Common myeloid progenitor, CD34-positive (primary cell): ENCODE data around the gene PPA1.

Experiments
- CTCF ChIA-PET: fragments of 350-600 bp; sonication (Branson Sonifier 250); formaldehyde crosslinking; loops from one replicate; lab custom pipeline; 2021; ENCODE audit warnings: antibody characterized with exemption; lab: Charles Lee
- POLR2A ChIA-PET: fragments of 350-600 bp; sonication (Branson Sonifier 250); formaldehyde crosslinking; loops from one replicate; lab custom pipeline; 2021; ENCODE audit warnings: antibody characterized with exemption; lab: Charles Lee
- DNase-seq, 3 donors: peaks; one replicate each; pipeline versions ENCODE4 v3.0.0 to v3.0.0-alpha.2; 2013
- H3K27ac ChIP-seq, 2 experiments: 1 replicate in 1 of 2; 2 replicates in 1 of 2; pipeline ENCODE4 v1.7.0; 2013; ENCODE audit warnings: inconsistent platforms in 2 of 2, low read length in 2 of 2, mild to moderate bottlenecking in 2 of 2, low read depth in 1 of 2, moderate library complexity in 1 of 2; ENCODE audit not compliant: severe bottlenecking in 2 of 2, insufficient read depth in 1 of 2, poor library complexity in 1 of 2
- H3K27me3 ChIP-seq, 5 experiments: replicated peaks in 2 of 5; 1 replicate in 3 of 5; 2 replicates in 2 of 5; pipeline versions ENCODE4 v1.6.1 to v1.7.0; 2013; ENCODE audit warnings: low read length in 4 of 5, mild to moderate bottlenecking in 2 of 5, moderate library complexity in 2 of 5, inconsistent platforms in 1 of 5; ENCODE audit not compliant: insufficient read depth in 5 of 5, control insufficient read depth in 4 of 5
- H3K36me3 ChIP-seq, 4 experiments: 1 replicate in 2 of 4; 2 replicates in 2 of 4; pipeline versions ENCODE4 v1.6.1 to v1.7.0; 2013; ENCODE audit warnings: low read length in 3 of 4, control low read depth in 1 of 4, mild to moderate bottlenecking in 1 of 4; ENCODE audit not compliant: control insufficient read depth in 4 of 4, insufficient read depth in 4 of 4
- H3K4me1 ChIP-seq, 4 experiments: 1 replicate in 3 of 4; 2 replicates in 1 of 4; pipeline versions ENCODE4 v1.6.1 to v1.7.1; 2013; ENCODE audit warnings: low read length in 3 of 4, mild to moderate bottlenecking in 3 of 4, control low read depth in 1 of 4, inconsistent platforms in 1 of 4, moderate library complexity in 1 of 4; ENCODE audit not compliant: control insufficient read depth in 4 of 4, insufficient read depth in 4 of 4; ENCODE audit errors: control extremely low read depth in 1 of 4
- H3K4me3 ChIP-seq, 7 experiments: 1 replicate in 4 of 7; 2 replicates in 3 of 7; pipeline versions ENCODE4 v1.5.1 to v1.7.0; 2013; ENCODE audit warnings: mild to moderate bottlenecking in 7 of 7, low read length in 6 of 7, moderate library complexity in 6 of 7, inconsistent platforms in 2 of 7, low read depth in 2 of 7, control low read depth in 1 of 7; ENCODE audit not compliant: insufficient read depth in 4 of 7, control insufficient read depth in 1 of 7; ENCODE audit errors: extremely low read depth in 1 of 7
- H3K9me3 ChIP-seq, 5 experiments: 1 replicate in 4 of 5; 2 replicates in 1 of 5; pipeline versions ENCODE4 v1.6.1 to v1.7.1; 2013; ENCODE audit warnings: low read length in 4 of 5, mild to moderate bottlenecking in 2 of 5, inconsistent platforms in 1 of 5, low read depth in 1 of 5, moderate library complexity in 1 of 5; ENCODE audit not compliant: control insufficient read depth in 4 of 5, insufficient read depth in 2 of 5; ENCODE audit errors: control extremely low read depth in 1 of 5
- WGBS: methylation state at CpG from one replicate; pipeline ENCODE4 v1.1.5; 2013; ENCODE audit not compliant: insufficient coverage; 5-methylcytosine and 5-hydroxymethylcytosine counted together

The PPA1 gene

GRCh38 chr10:70256463-70256862, 23.2 kb upstream of the PPA1 start:
- Histone ChIP-seq H3K9me3 (peaks cover 0 to 7% (median 0%) of the 10 kb centered on the region in 5 experiments), H3K27me3 (peaks cover 3 to 68% (median 40%) of the 10 kb centered on the region in 5 experiments), H3K4me3 (no peak overlapping the region), H3K27ac (no peak overlapping the region), H3K4me1 (peaks cover 0 to 14% (median 11%) of the 10 kb centered on the region in 4 experiments), H3K36me3 (no peaks in the 10 kb centered on the region)
- DNase-seq = no peak
- POLR2A ChIA-PET = no interaction called here
- 88% methylated on average over 1 of the region's 2 CpGs for WGBS
- CTCF ChIA-PET = interaction anchor here (0.9 to 1.7 kb wide), 7 partner anchors 9 to 624 kb away, joined by 3 to 8 read pairs (median 4); no protein-coding TSS in a partner anchor

- POLR2A ChIA-PET = interaction anchor here (0.6 kb wide), 1 partner anchor 10 kb away, joined by 5 read pairs; no protein-coding TSS in a partner anchor
- 5% methylated on average over 69 of the region's 73 CpGs for WGBS
- peaks cover 0 to 14% (median 11%) of the 10 kb centered on the region in 4 experiments for H3K4me1 ChIP-seq
- H3K4me3 ChIP-seq = peak overlapping the region in 3 of 7 experiments; percentile 28 to 51 (median 43)
- peaks cover 3 to 68% (median 40%) of the 10 kb centered on the region in 5 experiments for H3K27me3 ChIP-seq
- CTCF ChIA-PET = interaction anchor here (0.9 to 1.7 kb wide), 9 partner anchors 9 to 112 kb away, joined by 3 to 8 read pairs (median 4); no protein-coding TSS in a partner anchor
- no peak overlapping the region for H3K27ac ChIP-seq
- no peaks in the 10 kb centered on the region for H3K36me3 ChIP-seq
- H3K9me3 ChIP-seq = peaks cover 0 to 3% (median 0%) of the 10 kb centered on the region in 5 experiments
- DNase-seq = peak in 2 of 3 donors; percentile 38 to 47
Measured at GRCh38 chr10:70255329-70256299, 22.4 kb upstream of the PPA1 start.

- ChIA-PET POLR2A (no interaction called here), CTCF (interaction anchor here (1.0 kb wide), 2 partner anchors 12 to 101 kb away, joined by 3 to 6 read pairs; no protein-coding TSS in a partner anchor)
- H3K36me3 ChIP-seq = no peaks in the 10 kb centered on the region
- H3K27me3 ChIP-seq = peaks cover 3 to 61% (median 40%) of the 10 kb centered on the region in 5 experiments
- H3K4me1 ChIP-seq = peaks cover 0 to 14% (median 11%) of the 10 kb centered on the region in 4 experiments
- no peak for DNase-seq
- no peak overlapping the region for H3K27ac ChIP-seq
- peaks cover 0 to 3% (median 0%) of the 10 kb centered on the region in 5 experiments for H3K9me3 ChIP-seq
- peak overlapping the region in 2 of 7 experiments; percentile 43 to 51 for H3K4me3 ChIP-seq
- WGBS = 31% methylated on average over 34 of the region's 40 CpGs
Measured at GRCh38 chr10:70254778-70255328, 21.6 kb upstream of the PPA1 start.

GRCh38 chr10:70253878-70254765, 20.9 kb upstream of the PPA1 start:
- ChIA-PET CTCF (interaction anchor here (1.1 to 1.4 kb wide), 2 partner anchors 10 to 123 kb away, joined by 3 to 5 read pairs; no protein-coding TSS in a partner anchor), POLR2A (no interaction called here)

GRCh38 chr10:70250961-70251680, 17.9 kb upstream of the PPA1 start:
- Histone ChIP-seq H3K4me3 (no peak overlapping the region), H3K36me3 (no peaks in the 10 kb centered on the region), H3K4me1 (peaks cover 0 to 12% (median 11%) of the 10 kb centered on the region in 4 experiments), H3K27ac (no peak overlapping the region), H3K27me3 (peaks cover 0 to 37% (median 33%) of the 10 kb centered on the region in 5 experiments), H3K9me3 (peaks cover 0 to 3% (median 0%) of the 10 kb centered on the region in 5 experiments)
- ChIA-PET CTCF (interaction anchor here (0.9 to 1.6 kb wide), 4 partner anchors 14 to 30 kb away, joined by 4 to 6 read pairs (median 4); no protein-coding TSS in a partner anchor), POLR2A (interaction anchor here (0.6 kb wide), 1 partner anchor 246 kb away, joined by 3 read pairs; no protein-coding TSS in a partner anchor)
- 98% methylated on average over 6 of the region's 11 CpGs for WGBS
- DNase-seq = no peak

More at GRCh38 chr10:70253878-70254765, 20.9 kb upstream of the PPA1 start:
- no peak for DNase-seq
- Histone ChIP-seq H3K36me3 (no peaks in the 10 kb centered on the region), H3K27me3 (peaks cover 3 to 57% (median 38%) of the 10 kb centered on the region in 5 experiments), H3K9me3 (peaks cover 0 to 3% (median 0%) of the 10 kb centered on the region in 5 experiments), H3K4me3 (no peak overlapping the region), H3K27ac (no peak overlapping the region), H3K4me1 (peaks cover 0 to 14% (median 11%) of the 10 kb centered on the region in 4 experiments)
- 89% methylated on average over 14 of the region's 14 CpGs for WGBS
